COLO668 (cell line): ENCODE data around the gene EYS.
"Not testable (repeated sequence)": the region's sequence is repeated elsewhere in the genome, so short reads cannot be mapped to it uniquely, and the experiment has no call there.

Source experiments
- DNase-seq: peaks from one replicate; lab custom pipeline; 2025; ENCODE audit not compliant: unreplicated experiment; lab: John Stamatoyannopoulos, UW

EYS gene

GRCh38 chr6:63930848-63931247, 1776.2 kb downstream of the EYS start:
- no peak for DNase-seq

- DNase-seq = no peak
Measured at GRCh38 chr6:63929111-63929510, 1777.9 kb downstream of the EYS start.

- DNase-seq = no peak
Measured at GRCh38 chr6:63928613-63929012, 1778.4 kb downstream of the EYS start.

GRCh38 chr6:63926950-63927927, 1779.8 kb downstream of the EYS start:
- DNase-seq = no peak

GRCh38 chr6:63926258-63926780, 1780.7 kb downstream of the EYS start:
- DNase-seq = no peak

GRCh38 chr6:63923139-63923739, 1783.8 kb downstream of the EYS start:
- DNase-seq = no peak

- DNase-seq = no peak
Measured at GRCh38 chr6:63919556-63920110, 1787.4 kb downstream of the EYS start.

- no peak for DNase-seq
Measured at GRCh38 chr6:63912887-63913286, 1794.1 kb downstream of the EYS start.

GRCh38 chr6:63910863-63911551, 1796.0 kb downstream of the EYS start:
- DNase-seq = no peak

- DNase-seq = no peak
Measured at GRCh38 chr6:63904650-63905248, 1802.3 kb downstream of the EYS start.

- no peak for DNase-seq
Measured at GRCh38 chr6:63899550-63899949, 1807.5 kb downstream of the EYS start.

GRCh38 chr6:63897952-63898351, 1809.1 kb downstream of the EYS start:
- no peak for DNase-seq

GRCh38 chr6:63897459-63897858, 1809.6 kb downstream of the EYS start:
- no peak for DNase-seq

GRCh38 chr6:63888416-63888815, 1818.6 kb downstream of the EYS start:
- no peak for DNase-seq

- not testable (repeated sequence) for DNase-seq
Measured at GRCh38 chr6:63887804-63888203, 1819.2 kb downstream of the EYS start.

- DNase-seq = no peak
Measured at GRCh38 chr6:63887002-63887751, 1819.8 kb downstream of the EYS start.

GRCh38 chr6:63886341-63886740, 1820.7 kb downstream of the EYS start:
- DNase-seq = no peak

- no peak for DNase-seq
Measured at GRCh38 chr6:63883597-63883996, 1823.4 kb downstream of the EYS start.

GRCh38 chr6:63882208-63882607, 1824.8 kb downstream of the EYS start:
- no peak for DNase-seq

GRCh38 chr6:63881791-63882190, 1825.2 kb downstream of the EYS start:
- DNase-seq = no peak
